Thyroid gland (tissue), 4 donors: Measurements from ENCODE around the gene DPY19L2.
"Not testable (repeated sequence)": the region's sequence is repeated elsewhere in the genome, so short reads cannot be mapped to it uniquely, and the experiment has no call there.

Experiments used
- CTCF ChIP-seq, 6 experiments: fragments of 200-600 bp in 3 of 6; fragments of 450-650 bp in 3 of 6; sonication (generic) in 3 of 6; IDR thresholded peaks; one replicate each; pipeline ENCODE4 v1.5.1; 2016 to 2019; ENCODE audit warnings: antibody characterized with exemption in 6 of 6, mild to moderate bottlenecking in 2 of 6, inconsistent platforms in 1 of 6, moderate library complexity in 1 of 6
- POLR2A ChIP-seq, 2 donors: fragments of 450-650 bp; IDR thresholded peaks; one replicate each; pipeline ENCODE4 v1.6.1; 2017; ENCODE audit warnings: antibody characterized with exemption in 2 of 2, mild to moderate bottlenecking in 2 of 2, moderate library complexity in 1 of 2

- TF ChIP-seq CTCF, POLR2A (IDR thresholded peaks at IDR 0.05): not testable (repeated sequence)
These were observed 22.5 kb upstream of the DPY19L2 start for GRCh38 chr12:63690837-63691236.
